Measurements from ENCODE around the gene DCAF12.

DCAF12 gene

DNA sequence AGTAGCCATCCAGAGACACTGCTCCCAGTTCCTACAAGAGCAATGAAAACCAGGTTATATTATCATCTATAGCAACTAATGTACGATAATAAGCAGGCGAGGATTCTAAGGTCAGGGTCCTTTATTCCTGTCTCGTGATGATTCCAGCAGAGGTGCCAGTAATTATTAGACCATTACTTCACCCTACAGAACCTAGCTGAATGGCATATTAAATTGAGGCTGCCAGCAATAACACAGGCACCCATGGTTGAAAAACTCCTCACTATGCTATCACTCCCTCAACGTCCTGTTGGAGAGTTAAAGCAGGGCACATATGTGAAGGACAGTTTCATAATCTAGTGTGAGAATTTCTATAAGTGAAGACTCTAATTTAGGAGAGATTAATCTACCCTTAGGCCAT lies 29.7 kb downstream of the DCAF12 start:
- H3K27ac ChIP-seq (ENCODE audit: extremely low read depth, low read depth, low read length), result no peak overlapping the region
- H3K36me3 ChIP-seq (ENCODE audit: control insufficient read depth in 2 of 2, insufficient read depth in 1 of 2, low read length in 2 of 2), result peaks cover 45 to 80% of the 10 kb centered on the region in 2 experiments
- ChIA-PET CTCF (interaction anchor here (0.7 kb wide), 1 partner anchor 37 kb away, joined by 3 read pairs; no protein-coding TSS in a partner anchor), POLR2A (no interaction called here)
- H3K4me1 ChIP-seq (ENCODE audit: control insufficient read depth, insufficient read depth, low read length), result no peaks in the 10 kb centered on the region
- no peak overlapping the region for H3K4me3 ChIP-seq (ENCODE audit: low read depth, low read length)
- no peaks in the 10 kb centered on the region for H3K9me3 ChIP-seq (ENCODE audit: control insufficient read depth, insufficient read depth, low read depth, low read length)
- TF ChIP-seq ZNF701 (tag by site-specific recombination; IDR thresholded peaks at IDR 0.05), result no peak
- no peak for TF ChIP-seq REPIN1 (tag by site-specific recombination; IDR thresholded peaks at IDR 0.05; ENCODE audit: low read depth)
- no peak for TF ChIP-seq ZNF175 (tag by site-specific recombination; IDR thresholded peaks at IDR 0.05)
- no peak for TF ChIP-seq ZNF155 (tag by site-specific recombination; IDR thresholded peaks at IDR 0.05)
- no peak for TF ChIP-seq ZNF645 (tag by site-specific recombination; IDR thresholded peaks at IDR 0.05)

DNA sequence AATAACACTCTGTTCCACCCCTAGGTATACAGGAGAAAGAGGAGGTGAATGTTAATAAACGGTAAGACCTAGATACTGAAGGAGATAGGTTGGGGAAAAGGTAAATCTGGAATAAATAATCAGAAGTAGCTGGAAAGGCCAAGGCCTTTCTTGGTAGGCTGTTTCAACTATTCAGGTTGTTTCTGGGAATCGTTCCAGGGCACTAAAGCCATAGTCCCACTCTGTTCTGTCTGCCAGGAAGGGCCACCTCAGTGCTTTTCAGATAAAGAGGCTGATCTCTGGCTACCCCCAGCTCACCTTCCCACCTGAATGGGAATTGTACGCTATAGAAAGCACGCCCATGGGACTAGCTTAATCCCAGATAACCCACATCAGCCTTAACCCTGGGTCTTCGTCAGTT lies 32.9 kb downstream of the DCAF12 start:
- Histone ChIP-seq H3K36me3 (ENCODE audit: control insufficient read depth in 2 of 2, insufficient read depth in 1 of 2, low read length in 2 of 2) (peaks cover 40 to 86% of the 10 kb centered on the region in 2 experiments), H3K27ac (ENCODE audit: extremely low read depth, low read depth, low read length) (no peak overlapping the region), H3K4me3 (ENCODE audit: low read depth, low read length) (no peak overlapping the region), H3K9me3 (ENCODE audit: control insufficient read depth, insufficient read depth, low read depth, low read length) (no peaks in the 10 kb centered on the region), H3K4me1 (ENCODE audit: control insufficient read depth, insufficient read depth, low read length) (no peaks in the 10 kb centered on the region)
- ChIA-PET CTCF (interaction anchor here (0.9 to 3.7 kb wide), 2 partner anchors 20 to 356 kb away, joined by 3 to 23 read pairs; no protein-coding TSS in a partner anchor), POLR2A (interaction anchor here (0.5 kb wide), 1 partner anchor 61 kb away, joined by 3 read pairs; no protein-coding TSS in a partner anchor)
- TF ChIP-seq, protein P1, sequence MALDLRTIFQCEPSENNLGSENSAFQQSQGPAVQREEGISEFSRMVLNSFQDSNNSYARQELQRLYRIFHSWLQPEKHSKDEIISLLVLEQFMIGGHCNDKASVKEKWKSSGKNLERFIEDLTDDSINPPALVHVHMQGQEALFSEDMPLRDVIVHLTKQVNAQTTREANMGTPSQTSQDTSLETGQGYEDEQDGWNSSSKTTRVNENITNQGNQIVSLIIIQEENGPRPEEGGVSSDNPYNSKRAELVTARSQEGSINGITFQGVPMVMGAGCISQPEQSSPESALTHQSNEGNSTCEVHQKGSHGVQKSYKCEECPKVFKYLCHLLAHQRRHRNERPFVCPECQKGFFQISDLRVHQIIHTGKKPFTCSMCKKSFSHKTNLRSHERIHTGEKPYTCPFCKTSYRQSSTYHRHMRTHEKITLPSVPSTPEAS (tag by site-specific recombination; IDR thresholded peaks at IDR 0.05), result no peak
- TF ChIP-seq PATZ1 (tag by site-specific recombination; IDR thresholded peaks at IDR 0.05) (no peak), SP7 (tag by site-specific recombination; IDR thresholded peaks at IDR 0.05) (no peak), ZNF843 (tag by site-specific recombination; IDR thresholded peaks at IDR 0.05) (no peak), ZNF473 (tag by site-specific recombination; IDR thresholded peaks at IDR 0.05) (no peak), ZNF239 (tag by site-specific recombination; IDR thresholded peaks at IDR 0.05) (no peak), ZNF146 (tag by site-specific recombination; IDR thresholded peaks at IDR 0.05) (no peak), ZEB2 (tag by site-specific recombination; IDR thresholded peaks at IDR 0.05) (no peak)

DNA sequence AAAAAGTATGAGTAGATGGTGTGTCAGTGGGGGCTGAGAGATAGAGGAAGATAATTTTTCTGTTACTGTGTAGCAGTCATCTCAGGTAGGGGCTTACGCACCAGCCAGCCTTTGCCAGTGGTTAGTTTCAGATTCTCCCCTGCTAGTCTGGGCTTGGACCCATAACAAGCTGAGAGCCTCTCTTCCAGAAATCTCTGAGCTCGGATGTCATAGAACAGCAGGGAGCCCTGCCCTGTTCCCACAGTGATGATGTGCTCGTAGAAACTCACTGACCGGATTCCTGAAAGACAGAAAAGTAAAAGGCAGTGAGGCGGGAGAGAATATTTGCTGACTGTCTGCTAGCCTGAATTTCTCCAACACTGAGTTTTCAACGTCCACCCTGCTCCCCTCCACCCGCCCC lies 37.2 kb downstream of the DCAF12 start:
- CTCF ChIA-PET, result interaction anchor here (0.7 kb wide), 1 partner anchor 314 kb away, joined by 3 read pairs; no protein-coding TSS in a partner anchor
- Histone ChIP-seq H3K4me3 (ENCODE audit: low read depth, low read length) (no peak overlapping the region), H3K9me3 (ENCODE audit: control insufficient read depth, insufficient read depth, low read depth, low read length) (no peaks in the 10 kb centered on the region), H3K27ac (ENCODE audit: extremely low read depth, low read depth, low read length) (no peak overlapping the region), H3K36me3 (ENCODE audit: control insufficient read depth in 2 of 2, insufficient read depth in 1 of 2, low read length in 2 of 2) (peaks cover 26 to 82% of the 10 kb centered on the region in 2 experiments), H3K4me1 (ENCODE audit: control insufficient read depth, insufficient read depth, low read length) (no peaks in the 10 kb centered on the region)
- POLR2A ChIA-PET, result no interaction called here
- TF ChIP-seq, protein P2, sequence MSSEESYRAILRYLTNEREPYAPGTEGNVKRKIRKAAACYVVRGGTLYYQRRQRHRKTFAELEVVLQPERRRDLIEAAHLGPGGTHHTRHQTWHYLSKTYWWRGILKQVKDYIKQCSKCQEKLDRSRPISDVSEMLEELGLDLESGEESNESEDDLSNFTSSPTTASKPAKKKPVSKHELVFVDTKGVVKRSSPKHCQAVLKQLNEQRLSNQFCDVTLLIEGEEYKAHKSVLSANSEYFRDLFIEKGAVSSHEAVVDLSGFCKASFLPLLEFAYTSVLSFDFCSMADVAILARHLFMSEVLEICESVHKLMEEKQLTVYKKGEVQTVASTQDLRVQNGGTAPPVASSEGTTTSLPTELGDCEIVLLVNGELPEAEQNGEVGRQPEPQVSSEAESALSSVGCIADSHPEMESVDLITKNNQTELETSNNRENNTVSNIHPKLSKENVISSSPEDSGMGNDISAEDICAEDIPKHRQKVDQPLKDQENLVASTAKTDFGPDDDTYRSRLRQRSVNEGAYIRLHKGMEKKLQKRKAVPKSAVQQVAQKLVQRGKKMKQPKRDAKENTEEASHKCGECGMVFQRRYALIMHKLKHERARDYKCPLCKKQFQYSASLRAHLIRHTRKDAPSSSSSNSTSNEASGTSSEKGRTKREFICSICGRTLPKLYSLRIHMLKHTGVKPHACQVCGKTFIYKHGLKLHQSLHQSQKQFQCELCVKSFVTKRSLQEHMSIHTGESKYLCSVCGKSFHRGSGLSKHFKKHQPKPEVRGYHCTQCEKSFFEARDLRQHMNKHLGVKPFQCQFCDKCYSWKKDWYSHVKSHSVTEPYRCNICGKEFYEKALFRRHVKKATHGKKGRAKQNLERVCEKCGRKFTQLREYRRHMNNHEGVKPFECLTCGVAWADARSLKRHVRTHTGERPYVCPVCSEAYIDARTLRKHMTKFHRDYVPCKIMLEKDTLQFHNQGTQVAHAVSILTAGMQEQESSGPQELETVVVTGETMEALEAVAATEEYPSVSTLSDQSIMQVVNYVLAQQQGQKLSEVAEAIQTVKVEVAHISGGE (tag by site-specific recombination; conservative IDR thresholded peaks at IDR 0.05; ENCODE audit: low read depth), result no peak
- no peak for TF ChIP-seq ZNF23 (tag by site-specific recombination; IDR thresholded peaks at IDR 0.05; ENCODE audit: borderline replicate concordance)
- no peak for TF ChIP-seq ZNF596 (tag by site-specific recombination; IDR thresholded peaks at IDR 0.05)
- TF ChIP-seq ZNF624 (tag by site-specific recombination; IDR thresholded peaks at IDR 0.05), result no peak
- TF ChIP-seq ZIC2 (tag by site-specific recombination; IDR thresholded peaks at IDR 0.05), result no peak
- TF ChIP-seq HIC1 (tag by site-specific recombination; IDR thresholded peaks at IDR 0.05), result no peak
- TF ChIP-seq TRIM28 (IDR thresholded peaks at IDR 0.05; ENCODE audit: borderline replicate concordance, low read length), result no peak
- no peak for TF ChIP-seq ZNF623 (tag by site-specific recombination; IDR thresholded peaks at IDR 0.05)
- no peak for TF ChIP-seq ZBTB17 (tag by site-specific recombination; IDR thresholded peaks at IDR 0.05)
